ENCODE results near the gene GPX5.

The GPX5 gene

GRCh38 chr6:28563430-28564095, 37.9 kb downstream of the GPX5 start:
- DNase-seq, result no peak

GRCh38 chr6:28565823-28566526, 40.3 kb downstream of the GPX5 start:
- no peak for DNase-seq

- no peak for DNase-seq
Observed at GRCh38 chr6:28566527-28567252, 41.0 kb downstream of the GPX5 start.

DNA sequence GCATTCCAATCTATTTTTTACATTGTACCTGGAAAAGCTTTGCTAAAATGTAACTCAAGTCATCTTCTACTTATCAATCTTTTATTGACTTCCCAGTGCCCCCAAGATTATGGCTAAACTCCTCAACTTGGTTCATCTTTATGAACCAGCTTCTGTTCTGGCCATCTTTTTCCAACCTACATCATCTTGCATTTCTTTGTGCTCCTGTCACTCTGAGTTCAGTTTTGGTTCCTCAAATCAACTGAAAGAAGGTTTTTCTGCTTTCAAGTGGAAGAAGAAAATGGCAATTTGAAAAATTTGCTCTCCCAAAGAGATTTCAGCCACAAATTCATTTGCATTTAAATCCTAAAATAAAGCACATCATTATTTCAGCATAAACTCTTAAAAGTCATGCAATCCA, 41.8 kb downstream of the GPX5 start:
- no peak for DNase-seq

DNA sequence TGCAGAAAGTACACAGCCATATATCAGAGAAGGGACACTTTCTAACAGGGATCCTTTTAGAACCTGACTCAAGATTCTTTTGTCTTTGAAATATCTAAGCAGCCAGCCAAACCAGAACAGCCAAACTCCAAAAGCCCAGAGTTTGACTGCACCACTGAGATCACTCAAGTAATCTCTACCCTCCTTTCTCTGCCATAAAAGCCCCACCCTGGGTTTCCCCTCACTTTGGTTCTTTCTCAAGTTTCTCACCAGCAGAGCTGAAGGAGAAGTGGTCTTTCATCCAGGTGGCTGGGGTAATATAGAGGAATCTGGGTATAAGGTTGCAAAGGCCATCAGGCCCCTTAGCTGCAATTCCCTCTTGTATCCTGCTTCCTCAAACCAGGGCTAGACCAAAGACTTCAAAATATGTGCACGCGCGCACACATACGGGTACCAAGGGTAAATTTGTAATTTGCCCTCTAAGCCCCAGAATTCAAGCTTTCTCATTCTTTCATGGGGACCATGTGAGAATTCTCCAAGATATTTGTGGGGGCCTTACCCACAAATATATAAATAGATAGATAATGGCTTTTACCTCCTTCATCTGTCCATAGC, 42.9 kb downstream of the GPX5 start:
- no peak for DNase-seq

- DNase-seq, result no peak
Observed at GRCh38 chr6:28569748-28570147, 44.1 kb downstream of the GPX5 start.

- no peak for DNase-seq
Observed at GRCh38 chr6:28580475-28580874, 54.8 kb downstream of the GPX5 start.

GRCh38 chr6:28583463-28583862, 57.8 kb downstream of the GPX5 start:
- DNase-seq, result no peak

All from activated CD4-positive, CD25-positive, alpha-beta regulatory T cell treated with anti-CD3 and anti-CD28 coated beads, Interleukin-2, amount 50 U/mL, for 72 hours (primary cell).